OCI-LY7 (cell line): ENCODE measurements around the gene C1orf21. TPM values are rescaled to one million over a fixed set of nuclear protein-coding genes. Genes with fewer than 3 reads are reported as not detected.

Experiments
- BruUV-seq: library from RNA; stranded (reverse); fragments of 400-500 nt; replicated peaks from 2 replicates; lab custom pipeline; 2021; lab: Mats Ljungman, UMichigan
- CTCF ChIA-PET: fragments of 300-600 bp; sonication (Branson Sonifier 250); formaldehyde crosslinking; loops from one replicate; lab custom pipeline; 2022; ENCODE audit warnings: antibody characterized with exemption; ENCODE audit not compliant: unreplicated experiment; lab: Charles Lee
- POLR2A ChIA-PET: fragments of 300-600 bp; sonication (Branson Sonifier 250); formaldehyde crosslinking; loops from one replicate; lab custom pipeline; 2022; ENCODE audit warnings: antibody characterized with exemption; lab: Charles Lee
- DNase-seq: peaks from one replicate; pipeline ENCODE4 v3.0.0-alpha.2; 2015; ENCODE audit warnings: low spot score
- H2AFZ ChIP-seq: fragments of 200-600 bp; sonication (generic), shearing (Covaris generic); 2 replicates; pipeline ENCODE4 v1.6.1; 2014; ENCODE audit warnings: mild to moderate bottlenecking, antibody characterized with exemption, low read length, moderate library complexity
- H3K27ac ChIP-seq: fragments of 200-600 bp; sonication (generic); 2 replicates; pipeline ENCODE4 v1.5.1; 2014; ENCODE audit warnings: mixed run types, low read depth, mild to moderate bottlenecking, moderate library complexity, low read length, inconsistent platforms; ENCODE audit not compliant: poor library complexity, severe bottlenecking
- H3K36me3 ChIP-seq: fragments of 200-600 bp; sonication (generic); 2 replicates; pipeline ENCODE4 v1.6.1; 2014; ENCODE audit warnings: mild to moderate bottlenecking, antibody characterized with exemption, low read length, moderate library complexity, mixed read lengths; ENCODE audit not compliant: insufficient read depth
- H3K4me1 ChIP-seq: fragments of 200-600 bp; sonication (generic); 2 replicates; pipeline ENCODE4 v1.5.1; 2014; ENCODE audit warnings: mild to moderate bottlenecking, low read length; ENCODE audit not compliant: insufficient read depth, poor library complexity, severe bottlenecking
- H3K4me2 ChIP-seq: fragments of 200-600 bp; sonication (generic); 2 replicates; pipeline ENCODE4 v1.6.1; 2014; ENCODE audit warnings: mild to moderate bottlenecking, low read length
- H3K4me3 ChIP-seq: fragments of 200-600 bp; sonication (generic); 2 replicates; pipeline ENCODE4 v1.5.1; 2014; ENCODE audit warnings: mild to moderate bottlenecking, low read depth, low read length; ENCODE audit not compliant: poor library complexity, severe bottlenecking
- H3K79me2 ChIP-seq: fragments of 200-600 bp; sonication (generic); 2 replicates; pipeline ENCODE4 v1.6.1; 2016; ENCODE audit warnings: low read depth, mild to moderate bottlenecking, low read length, moderate library complexity, mixed read lengths; ENCODE audit not compliant: insufficient read depth
- H3K9me2 ChIP-seq: fragments of 200-600 bp; sonication (generic); 2 replicates; pipeline ENCODE4 v1.6.1; 2016; ENCODE audit warnings: mild to moderate bottlenecking, low read length, mixed read lengths; ENCODE audit not compliant: insufficient read depth
- H3K9me3 ChIP-seq: fragments of 200-600 bp; sonication (generic); 2 replicates; pipeline ENCODE4 v1.6.1; 2014; ENCODE audit warnings: mild to moderate bottlenecking, mixed run types, low read length, mixed read lengths
- H4K20me1 ChIP-seq: fragments of 200-600 bp; sonication (generic); 2 replicates; pipeline ENCODE4 v1.6.1; 2014; ENCODE audit warnings: mild to moderate bottlenecking, antibody characterized with exemption, low read length, moderate library complexity, mixed read lengths; ENCODE audit not compliant: insufficient read depth
- CTCF ChIP-seq: fragments of 200-600 bp; sonication (generic); conservative IDR thresholded peaks from 2 replicates; pipeline ENCODE4 v1.5.1; 2014; ENCODE audit warnings: mild to moderate bottlenecking, antibody characterized with exemption, low read length, moderate library complexity, mixed read lengths
- EZH2phosphoT487 ChIP-seq: fragments of 200-600 bp; sonication (generic); IDR thresholded peaks from 2 replicates; pipeline ENCODE4 v1.6.1; 2018; ENCODE audit warnings: low read depth, borderline replicate concordance, mild to moderate bottlenecking, mixed run types, antibody characterized with exemption, low read length, moderate library complexity, mixed read lengths
- intact Hi-C: fragments of 100-400 bp; cut with micrococcal nuclease; formaldehyde crosslinking; loops from one replicate; pipeline ENCODE4 v1.10.0; 2022; ENCODE audit not compliant: unreplicated experiment
- total RNA-seq, 2 experiments: library from RNA; depleted of rRNA in 1 of 2; stranded (reverse); fragments of >200 nt in 1 of 2; shearing (Covaris generic) in 1 of 2; gene quantifications; 2 replicates each; pipeline ENCODE4 v1.2.3, GENCODE V29; 2014 to 2022

The C1orf21 gene
- total RNA-seq, 2 experiments from 2014 or later, result not detected

GRCh38 chr1:184485751-184486723 is 99.2 kb downstream of the C1orf21 start:
- Histone ChIP-seq H3K36me3 (no peaks in the 10 kb centered on the region), H3K27ac (no peak overlapping the region), H3K4me2 (no peak overlapping the region), H3K79me2 (no peaks in the 10 kb centered on the region), H2AFZ (no peak overlapping the region), H3K4me3 (no peak overlapping the region), H3K9me3 (no peaks in the 10 kb centered on the region), H3K4me1 (no peaks in the 10 kb centered on the region), H4K20me1 (no peaks in the 10 kb centered on the region), H3K9me2 (no peaks in the 10 kb centered on the region)
- BruUV-seq, result no TSS peak
- intact Hi-C loops, result no loop called here
- ChIA-PET POLR2A (interaction anchor here (1.3 kb wide), 1 partner anchor 33 kb away, joined by 3 read pairs; no protein-coding TSS in a partner anchor), CTCF (no interaction called here)
- no peak for TF ChIP-seq EZH2phosphoT487
- TF ChIP-seq CTCF, result no peak
- no peak for DNase-seq

- no peak for DNase-seq
- no peaks in the 10 kb centered on the region for H3K36me3 ChIP-seq
- H3K4me2 ChIP-seq, result no peak overlapping the region
- no peaks in the 10 kb centered on the region for H3K79me2 ChIP-seq
- H3K4me3 ChIP-seq, result no peak overlapping the region
- BruUV-seq, result no TSS peak
- TF ChIP-seq CTCF (no peak), EZH2phosphoT487 (no peak)
- POLR2A ChIA-PET, result no interaction called here
- no peaks in the 10 kb centered on the region for H3K9me3 ChIP-seq
- intact Hi-C loops, result no loop called here
- H2AFZ ChIP-seq, result no peak overlapping the region
- H3K27ac ChIP-seq, result no peak overlapping the region
- no peaks in the 10 kb centered on the region for H3K4me1 ChIP-seq
- H4K20me1 ChIP-seq, result no peaks in the 10 kb centered on the region
- CTCF ChIA-PET, result no interaction called here
- H3K9me2 ChIP-seq, result no peaks in the 10 kb centered on the region
Observed at GRCh38 chr1:184486761-184487445, 100.1 kb downstream of the C1orf21 start.
